Endothelial cell of umbilical vein (primary cell): Measurements from ENCODE around the gene SFMBT1. TPM values are rescaled to one million over a fixed set of nuclear protein-coding genes. Genes with fewer than 3 reads are reported as not detected.

Experiments used
- BruUV-seq: library from RNA; stranded (reverse); fragments of 400-500 nt; replicated peaks from 2 replicates; lab custom pipeline; 2021; lab: Mats Ljungman, UMichigan
- CTCF ChIA-PET: fragments of 300-600, 350-600 bp; sonication (Branson Sonifier 250); formaldehyde crosslinking; loops from one replicate; lab custom pipeline; 2021; ENCODE audit warnings: antibody characterized with exemption, inconsistent platforms; lab: Charles Lee
- POLR2A ChIA-PET: fragments of 300-600, 350-600 bp; sonication (Branson Sonifier 250); formaldehyde crosslinking; loops from one replicate; lab custom pipeline; 2021; ENCODE audit warnings: antibody characterized with exemption, inconsistent platforms; lab: Charles Lee
- DNase-seq: peaks from one replicate; pipeline ENCODE4 v3.0.0-alpha.2; 2011; ENCODE audit warnings: low read depth, low spot score
- FAIRE-seq: peaks from 2 replicates; lab custom pipeline; 2011; peaks lifted over from hg19 to GRCh38; lab: Jason Lieb, UNC
- H2AFZ ChIP-seq: 2 replicates; pipeline ENCODE4 v1.6.0; 2012; ENCODE audit warnings: low read depth, low read length, control low read depth, inconsistent platforms
- H3K27ac ChIP-seq: 2 replicates; pipeline ENCODE4 v1.5.1; 2011; ENCODE audit warnings: low read depth, mild to moderate bottlenecking, control low read depth, low read length, moderate library complexity; ENCODE audit not compliant: insufficient read depth
- H3K27me3 ChIP-seq, 2 experiments: 2 replicates each; pipeline versions ENCODE4 v1.6.0 to v1.6.1; 2011; ENCODE audit warnings: low read length in 2 of 2, mixed read lengths in 1 of 2; ENCODE audit not compliant: control insufficient read depth in 2 of 2, insufficient read depth in 2 of 2
- H3K36me3 ChIP-seq, 2 experiments: 2 replicates in 1 of 2; 3 replicates in 1 of 2; pipeline ENCODE4 v1.5.1; 2011; ENCODE audit warnings: low read length in 2 of 2, mild to moderate bottlenecking in 1 of 2, moderate library complexity in 1 of 2; ENCODE audit not compliant: control insufficient read depth in 2 of 2, insufficient read depth in 2 of 2; ENCODE audit errors: extremely low read depth in 1 of 2
- H3K4me1 ChIP-seq: 3 replicates; pipeline ENCODE4 v1.5.1; 2011; ENCODE audit warnings: mild to moderate bottlenecking, low read length; ENCODE audit not compliant: control insufficient read depth, insufficient read depth; ENCODE audit errors: extremely low read depth
- H3K4me2 ChIP-seq: 2 replicates; pipeline ENCODE4 v1.6.1; 2011; ENCODE audit warnings: low read length, control low read depth, mixed read lengths; ENCODE audit not compliant: insufficient read depth
- H3K4me3 ChIP-seq, 3 experiments: fragments of 200-600 bp in 1 of 3; sonication (generic), shearing (Covaris generic) in 1 of 3; replicated peaks in 1 of 3; 2 replicates each; pipeline ENCODE4 v1.5.1; 2011 to 2016; ENCODE audit warnings: control low read depth in 3 of 3, low read length in 3 of 3, mild to moderate bottlenecking in 2 of 3, inconsistent platforms in 1 of 3, low read depth in 1 of 3, moderate library complexity in 1 of 3; ENCODE audit not compliant: insufficient read depth in 1 of 3
- H3K79me2 ChIP-seq: 2 replicates; pipeline ENCODE4 v1.6.0; 2012; ENCODE audit warnings: low read length, inconsistent platforms; ENCODE audit not compliant: control insufficient read depth, insufficient read depth
- H3K9ac ChIP-seq: replicated peaks from 2 replicates; pipeline ENCODE3; 2011; ENCODE audit warnings: low read length, control low read depth; ENCODE audit not compliant: insufficient read depth; ENCODE audit errors: extremely low read depth
- H3K9me1 ChIP-seq: replicated peaks from 3 replicates; pipeline ENCODE4 v1.6.0; 2011; ENCODE audit warnings: mild to moderate bottlenecking, low read length; ENCODE audit not compliant: control insufficient read depth, insufficient read depth; ENCODE audit errors: extremely low read depth
- H3K9me3 ChIP-seq: replicated peaks from 2 replicates; pipeline ENCODE4 v1.5.1; 2012; ENCODE audit warnings: low read length, inconsistent platforms; ENCODE audit not compliant: control insufficient read depth, insufficient read depth
- H4K20me1 ChIP-seq: replicated peaks from 2 replicates; pipeline ENCODE3; 2011; ENCODE audit warnings: mild to moderate bottlenecking, low read length; ENCODE audit not compliant: control insufficient read depth, insufficient read depth; ENCODE audit errors: extremely low read depth
- EZH2 ChIP-seq: IDR thresholded peaks from 2 replicates; pipeline ENCODE4 v1.6.1; 2012; ENCODE audit warnings: borderline replicate concordance, low read depth, mild to moderate bottlenecking, moderate library complexity, low read length, inconsistent platforms; ENCODE audit not compliant: severe bottlenecking
- FOS ChIP-seq: IDR thresholded peaks from 2 replicates; pipeline ENCODE4 v1.6.1; 2011; ENCODE audit warnings: mild to moderate bottlenecking, low read length, moderate library complexity, borderline replicate concordance; ENCODE audit not compliant: insufficient read depth
- GATA2 ChIP-seq: IDR thresholded peaks from 2 replicates; pipeline ENCODE4 v1.7.0; 2011; ENCODE audit warnings: low read depth, mild to moderate bottlenecking, moderate library complexity, mixed read lengths, low read length; ENCODE audit not compliant: insufficient read length, insufficient read depth
- JUN ChIP-seq: IDR thresholded peaks from 2 replicates; pipeline ENCODE4 v1.6.1; 2011; ENCODE audit warnings: borderline replicate concordance, low read depth; ENCODE audit not compliant: insufficient read length, insufficient read depth
- MYC ChIP-seq: IDR thresholded peaks from one replicate; pipeline ENCODE4 v1.6.1; 2011; ENCODE audit warnings: mild to moderate bottlenecking, low read depth, low read length
- POLR2A ChIP-seq: IDR thresholded peaks from 2 replicates; pipeline ENCODE4 v1.6.1; 2012; ENCODE audit warnings: low read depth, mild to moderate bottlenecking, control low read depth, low read length
- POLR2AphosphoS5 ChIP-seq: IDR thresholded peaks from 2 replicates; pipeline ENCODE4 v1.6.1; 2012; ENCODE audit warnings: low read depth, mild to moderate bottlenecking, control low read depth, low read length, moderate library complexity; ENCODE audit not compliant: insufficient read depth
- dilution Hi-C: fragments of 300-500 bp; cut with MboI; formaldehyde crosslinking; loops from one replicate; pipeline ENCODE4 v1.15.0; 2019; ENCODE audit warnings: low sequenced_read_pairs; ENCODE audit not compliant: extremely low pct_ligation_motif_present
- intact Hi-C: fragments of 100-400 bp; cut with micrococcal nuclease; formaldehyde crosslinking; loops from one replicate; pipeline ENCODE4 v1.10.0; 2022
- polyA plus RNA-seq, 4 experiments: library from polyadenylated mRNA; depleted of rRNA in 3 of 4; stranded (reverse) in 3 of 4; unstranded in 1 of 4; fragments of >200 nt; gene quantifications; 2 replicates each; pipeline versions ENCODE4 v1.2.1 to v1.2.3, GENCODE V29; 2011 to 2012; ENCODE audit warnings: missing spikeins in 1 of 4
- total RNA-seq: library from RNA; stranded (reverse); gene quantifications from 2 replicates; pipeline ENCODE4 v1.2.3, GENCODE V29; 2021
- TF ChIP-seq, protein P1 (sequence below): IDR thresholded peaks from 2 replicates; pipeline ENCODE4 v1.6.1; 2011; ENCODE audit not compliant: insufficient read depth, insufficient read length
- TF ChIP-seq, protein P2 (sequence below), 2 donors: IDR thresholded peaks; 1 replicate in 1 of 2; 2 replicates in 1 of 2; pipeline ENCODE4 v1.5.1; 2011; ENCODE audit warnings: low read length in 2 of 2, mild to moderate bottlenecking in 2 of 2, moderate library complexity in 2 of 2, control low read depth in 1 of 2, inconsistent platforms in 1 of 2, low read depth in 1 of 2; ENCODE audit not compliant: insufficient read depth in 1 of 2; ENCODE audit errors: extremely low read depth in 1 of 2

Gene SFMBT1
- total and polyA plus RNA-seq, 2 donors (not counting 3 experiments of a cell fraction or from before 2014, with no cell fraction given) = 1.8 to 6.0 TPM

- Histone ChIP-seq H4K20me1 (no peaks in the 10 kb centered on the region), H3K79me2 (no peaks in the 10 kb centered on the region), H3K4me3 (no peak overlapping the region), H3K9me3 (no peaks in the 10 kb centered on the region), H3K27me3 (no peaks in the 10 kb centered on the region), H3K4me1 (no peaks in the 10 kb centered on the region), H3K9ac (no peak overlapping the region), H3K36me3 (no peaks in the 10 kb centered on the region), H2AFZ (no peak overlapping the region), H3K27ac (no peak overlapping the region), H3K9me1 (no peaks in the 10 kb centered on the region), H3K4me2 (no peak overlapping the region)
- FAIRE-seq (no peak), DNase-seq (peak; percentile 14)
- dilution Hi-C loops = no loop called here
- BruUV-seq = no TSS peak
- TF ChIP-seq EZH2 = no peak
- no peak for TF ChIP-seq POLR2A
- TF ChIP-seq POLR2AphosphoS5 = no peak
- TF ChIP-seq GATA2 = no peak
- no peak for TF ChIP-seq FOS
- TF ChIP-seq, protein P1, sequence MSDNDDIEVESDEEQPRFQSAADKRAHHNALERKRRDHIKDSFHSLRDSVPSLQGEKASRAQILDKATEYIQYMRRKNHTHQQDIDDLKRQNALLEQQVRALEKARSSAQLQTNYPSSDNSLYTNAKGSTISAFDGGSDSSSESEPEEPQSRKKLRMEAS = no peak
- TF ChIP-seq JUN = no peak
- TF ChIP-seq, protein P2, sequence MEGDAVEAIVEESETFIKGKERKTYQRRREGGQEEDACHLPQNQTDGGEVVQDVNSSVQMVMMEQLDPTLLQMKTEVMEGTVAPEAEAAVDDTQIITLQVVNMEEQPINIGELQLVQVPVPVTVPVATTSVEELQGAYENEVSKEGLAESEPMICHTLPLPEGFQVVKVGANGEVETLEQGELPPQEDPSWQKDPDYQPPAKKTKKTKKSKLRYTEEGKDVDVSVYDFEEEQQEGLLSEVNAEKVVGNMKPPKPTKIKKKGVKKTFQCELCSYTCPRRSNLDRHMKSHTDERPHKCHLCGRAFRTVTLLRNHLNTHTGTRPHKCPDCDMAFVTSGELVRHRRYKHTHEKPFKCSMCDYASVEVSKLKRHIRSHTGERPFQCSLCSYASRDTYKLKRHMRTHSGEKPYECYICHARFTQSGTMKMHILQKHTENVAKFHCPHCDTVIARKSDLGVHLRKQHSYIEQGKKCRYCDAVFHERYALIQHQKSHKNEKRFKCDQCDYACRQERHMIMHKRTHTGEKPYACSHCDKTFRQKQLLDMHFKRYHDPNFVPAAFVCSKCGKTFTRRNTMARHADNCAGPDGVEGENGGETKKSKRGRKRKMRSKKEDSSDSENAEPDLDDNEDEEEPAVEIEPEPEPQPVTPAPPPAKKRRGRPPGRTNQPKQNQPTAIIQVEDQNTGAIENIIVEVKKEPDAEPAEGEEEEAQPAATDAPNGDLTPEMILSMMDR (IDR thresholded peaks at IDR 0.05; ENCODE audit: extremely low read depth in 1 of 2, insufficient read depth in 1 of 2, low read depth in 1 of 2, low read length in 2 of 2) = no peak
- no peak for TF ChIP-seq MYC
- ChIA-PET POLR2A (no interaction called here), CTCF (interaction anchor here (0.7 kb wide), 1 partner anchor 12 kb away, joined by 3 read pairs; no protein-coding TSS in a partner anchor)
- intact Hi-C loops = no loop called here
These were observed 172.3 kb downstream of the SFMBT1 start for GRCh38 chr3:52873433-52874159.
